K562 (cell line): ENCODE results near the gene BRICD5. TPM values are rescaled to one million over a fixed set of nuclear protein-coding genes. Genes with fewer than 3 reads are reported as not detected.
A peak's percentile ranks its signal among the peaks of the same experiment; 100 is the strongest.

ENCODE experiments used
- FUS ChIP-seq: fragments of 200-400 bp; formaldehyde crosslinking; optimal IDR thresholded peaks from 2 replicates; pipeline ENCODE3; 2017; ENCODE audit warnings: low read depth, low read length
- MED1 ChIP-seq: sonication (generic); formaldehyde crosslinking; IDR thresholded peaks from 2 replicates; pipeline ENCODE4 v1.8.1; 2023; ENCODE audit warnings: missing genetic modification reagents, borderline replicate concordance
- POLR2G ChIP-seq: fragments of 200-400 bp; formaldehyde crosslinking; IDR thresholded peaks from 2 replicates; pipeline ENCODE4 v1.6.1; 2017; ENCODE audit warnings: low read depth, mild to moderate bottlenecking, antibody characterized with exemption, low read length, moderate library complexity
- RBFOX2 ChIP-seq: fragments of 200-400 bp; formaldehyde crosslinking; IDR thresholded peaks from 2 replicates; pipeline ENCODE4 v1.6.1; 2017; ENCODE audit warnings: low read depth, mild to moderate bottlenecking, low read length, moderate library complexity
- RBM17 ChIP-seq: fragments of 200-400 bp; formaldehyde crosslinking; IDR thresholded peaks from 2 replicates; pipeline ENCODE4 v1.6.1; 2017; ENCODE audit warnings: low read depth, mild to moderate bottlenecking, low read length, borderline replicate concordance
- SIRT6 ChIP-seq: IDR thresholded peaks from one replicate; pipeline ENCODE4 v1.6.1; 2012; ENCODE audit warnings: low read depth, mild to moderate bottlenecking, control low read depth, inconsistent platforms, low read length, moderate library complexity
- SMARCA5 ChIP-seq: fragments of 450-650 bp; IDR thresholded peaks from 2 replicates; pipeline ENCODE4 v1.6.1; 2016
- SMARCC2 ChIP-seq: fragments of 450-650 bp; IDR thresholded peaks from 2 replicates; pipeline ENCODE4 v1.6.1; 2017; ENCODE audit warnings: antibody characterized with exemption, moderate library complexity, mild to moderate bottlenecking, low read depth
- STAT5B ChIP-seq: fragments of 250-450 bp; sonication (Bioruptor Pico); IDR thresholded peaks from 2 replicates; pipeline ENCODE4 v1.8.0; 2021; ENCODE audit warnings: mild to moderate bottlenecking, inconsistent platforms
- ZNF717 ChIP-seq: fragments of 250-450 bp; sonication (Bioruptor Pico); IDR thresholded peaks from 2 replicates; pipeline ENCODE4 v1.5.0; 2021
- ZSCAN29 ChIP-seq: fragments of 450-650 bp; IDR thresholded peaks from 2 replicates; pipeline ENCODE4 v1.6.1; 2017
- polyA plus RNA-seq, 8 experiments: library from polyadenylated mRNA; depleted of rRNA in 4 of 8; stranded (reverse) in 5 of 8; unstranded in 3 of 8; fragments of >200 nt; fragmentation: Nextera tagmentation in 2 of 8; fragmentation: Illumina TruSeq in 1 of 8; extraction: Ambion mirVana in 2 of 8; extraction: Trizol in 1 of 8; gene quantifications; 2 replicates each; pipeline versions ENCODE4 v1.2.1 to v1.2.3, GENCODE V29; 2011 to 2014; ENCODE audit warnings: inconsistent platforms in 1 of 8, missing spikeins in 1 of 8
- total RNA-seq, 7 experiments: library from RNA; depleted of rRNA in 6 of 7; stranded (reverse); fragments of >200 nt in 6 of 7; fragmentation: Illumina TruSeq in 2 of 7; extraction: Trizol in 2 of 7; gene quantifications; 2 replicates each; pipeline versions ENCODE4 v1.2.1 to v1.2.3, GENCODE V29; 2011 to 2021; ENCODE audit warnings: low replicate concordance in 1 of 7
- TF ChIP-seq, protein P1 (sequence below): sonication (generic); formaldehyde crosslinking; IDR thresholded peaks from 2 replicates; pipeline ENCODE4 v1.8.1; 2023; ENCODE audit warnings: mild to moderate bottlenecking, missing genetic modification reagents
- TF ChIP-seq, protein P2 (sequence below): fragments of 450-650 bp; IDR thresholded peaks from one replicate; pipeline ENCODE4 v1.6.1; 2018; ENCODE audit warnings: mild to moderate bottlenecking, moderate library complexity; ENCODE audit not compliant: partially characterized antibody
- TF ChIP-seq, protein P3 (sequence below): sonication (generic); formaldehyde crosslinking; IDR thresholded peaks from 2 replicates; pipeline ENCODE4 v1.8.0; 2022; ENCODE audit warnings: mild to moderate bottlenecking, missing genetic modification reagents, borderline replicate concordance
- TF ChIP-seq, protein P4 (sequence below), 2 experiments: fragments of 450-650 bp; conservative IDR thresholded peaks; 2 replicates each; pipeline ENCODE4 v1.6.1; 2017; ENCODE audit warnings: mild to moderate bottlenecking in 2 of 2, moderate library complexity in 2 of 2
- TF ChIP-seq, protein P5 (sequence below): fragments of 450-650 bp; formaldehyde crosslinking; conservative IDR thresholded peaks from 2 replicates; pipeline ENCODE4 v1.4.0; 2022; ENCODE audit warnings: mild to moderate bottlenecking, missing genetic modification characterization
- TF ChIP-seq, protein P6 (sequence below): fragments of 450-650 bp; IDR thresholded peaks from 2 replicates; pipeline ENCODE4 v1.7.1; 2018; ENCODE audit warnings: mild to moderate bottlenecking, low read depth; ENCODE audit not compliant: partially characterized antibody

BRICD5 gene
- total and polyA plus RNA-seq, 9 of the 15 experiments (the other 6 are each of a cell fraction or from before 2014, with no cell fraction given) = 0.24 to 15.1 (median 2.4) TPM; not detected in 1

DNA sequence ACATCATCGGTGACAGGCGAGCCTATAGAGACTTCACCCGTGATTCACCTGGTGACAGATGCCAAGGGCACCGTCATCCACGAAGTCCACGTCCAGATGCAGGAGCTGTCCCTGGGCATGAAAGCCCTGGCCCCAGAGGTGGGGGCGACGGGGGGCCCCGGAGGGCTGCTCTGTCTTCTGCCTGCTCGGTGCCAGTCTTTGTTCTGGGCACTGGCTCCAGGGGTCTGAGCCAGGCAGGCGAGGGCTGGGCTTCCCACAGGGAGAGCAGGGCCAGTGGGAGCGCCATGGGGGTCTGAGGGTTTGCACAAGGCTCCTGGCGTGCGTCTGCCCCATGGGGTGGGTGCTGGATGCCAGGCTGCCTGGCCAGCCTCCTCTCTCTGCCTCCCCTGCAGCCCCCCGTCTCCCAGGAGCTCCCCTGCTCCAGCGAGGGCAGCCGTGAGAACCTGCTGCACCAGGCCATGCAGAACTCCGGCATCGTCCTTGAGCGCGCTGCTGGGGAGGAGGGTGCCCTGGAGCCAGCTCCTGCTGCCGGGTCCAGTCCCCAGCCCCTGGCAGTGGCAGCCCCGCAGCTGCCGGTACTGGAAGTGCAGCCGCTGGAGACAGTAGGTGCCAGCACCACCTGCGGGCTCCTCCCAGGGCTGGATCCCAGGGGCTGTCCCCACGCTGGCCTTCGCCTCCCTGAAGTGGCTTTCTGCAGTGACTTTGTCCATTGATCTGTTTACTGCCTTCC is 22.5 kb upstream of the BRICD5 start (continued):
- TF ChIP-seq, protein P1, sequence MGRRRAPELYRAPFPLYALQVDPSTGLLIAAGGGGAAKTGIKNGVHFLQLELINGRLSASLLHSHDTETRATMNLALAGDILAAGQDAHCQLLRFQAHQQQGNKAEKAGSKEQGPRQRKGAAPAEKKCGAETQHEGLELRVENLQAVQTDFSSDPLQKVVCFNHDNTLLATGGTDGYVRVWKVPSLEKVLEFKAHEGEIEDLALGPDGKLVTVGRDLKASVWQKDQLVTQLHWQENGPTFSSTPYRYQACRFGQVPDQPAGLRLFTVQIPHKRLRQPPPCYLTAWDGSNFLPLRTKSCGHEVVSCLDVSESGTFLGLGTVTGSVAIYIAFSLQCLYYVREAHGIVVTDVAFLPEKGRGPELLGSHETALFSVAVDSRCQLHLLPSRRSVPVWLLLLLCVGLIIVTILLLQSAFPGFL (CRISPR knock-in tag) = no peak
- TF ChIP-seq SMARCC2 (no peak), SIRT6 (no peak), FUS (no peak), ZNF717 (CRISPR knock-in tag) (no peak), RBFOX2 (0 out of 2 replicates have a peak, but pooled peaks have one; percentile 25), RBM17 (no peak), POLR2G (peak; percentile 53), MED1 (no peak), ZSCAN29 (no peak), STAT5B (CRISPR knock-in tag) (no peak), SMARCA5 (no peak)
- TF ChIP-seq, protein P2, sequence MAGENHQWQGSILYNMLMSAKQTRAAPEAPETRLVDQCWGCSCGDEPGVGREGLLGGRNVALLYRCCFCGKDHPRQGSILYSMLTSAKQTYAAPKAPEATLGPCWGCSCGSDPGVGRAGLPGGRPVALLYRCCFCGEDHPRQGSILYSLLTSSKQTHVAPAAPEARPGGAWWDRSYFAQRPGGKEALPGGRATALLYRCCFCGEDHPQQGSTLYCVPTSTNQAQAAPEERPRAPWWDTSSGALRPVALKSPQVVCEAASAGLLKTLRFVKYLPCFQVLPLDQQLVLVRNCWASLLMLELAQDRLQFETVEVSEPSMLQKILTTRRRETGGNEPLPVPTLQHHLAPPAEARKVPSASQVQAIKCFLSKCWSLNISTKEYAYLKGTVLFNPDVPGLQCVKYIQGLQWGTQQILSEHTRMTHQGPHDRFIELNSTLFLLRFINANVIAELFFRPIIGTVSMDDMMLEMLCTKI = no peak
- TF ChIP-seq, protein P3, sequence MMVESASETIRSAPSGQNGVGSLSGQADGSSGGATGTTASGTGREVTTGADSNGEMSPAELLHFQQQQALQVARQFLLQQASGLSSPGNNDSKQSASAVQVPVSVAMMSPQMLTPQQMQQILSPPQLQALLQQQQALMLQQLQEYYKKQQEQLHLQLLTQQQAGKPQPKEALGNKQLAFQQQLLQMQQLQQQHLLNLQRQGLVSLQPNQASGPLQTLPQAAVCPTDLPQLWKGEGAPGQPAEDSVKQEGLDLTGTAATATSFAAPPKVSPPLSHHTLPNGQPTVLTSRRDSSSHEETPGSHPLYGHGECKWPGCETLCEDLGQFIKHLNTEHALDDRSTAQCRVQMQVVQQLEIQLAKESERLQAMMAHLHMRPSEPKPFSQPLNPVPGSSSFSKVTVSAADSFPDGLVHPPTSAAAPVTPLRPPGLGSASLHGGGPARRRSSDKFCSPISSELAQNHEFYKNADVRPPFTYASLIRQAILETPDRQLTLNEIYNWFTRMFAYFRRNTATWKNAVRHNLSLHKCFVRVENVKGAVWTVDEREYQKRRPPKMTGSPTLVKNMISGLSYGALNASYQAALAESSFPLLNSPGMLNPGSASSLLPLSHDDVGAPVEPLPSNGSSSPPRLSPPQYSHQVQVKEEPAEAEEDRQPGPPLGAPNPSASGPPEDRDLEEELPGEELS = no peak
- TF ChIP-seq, protein P4, sequence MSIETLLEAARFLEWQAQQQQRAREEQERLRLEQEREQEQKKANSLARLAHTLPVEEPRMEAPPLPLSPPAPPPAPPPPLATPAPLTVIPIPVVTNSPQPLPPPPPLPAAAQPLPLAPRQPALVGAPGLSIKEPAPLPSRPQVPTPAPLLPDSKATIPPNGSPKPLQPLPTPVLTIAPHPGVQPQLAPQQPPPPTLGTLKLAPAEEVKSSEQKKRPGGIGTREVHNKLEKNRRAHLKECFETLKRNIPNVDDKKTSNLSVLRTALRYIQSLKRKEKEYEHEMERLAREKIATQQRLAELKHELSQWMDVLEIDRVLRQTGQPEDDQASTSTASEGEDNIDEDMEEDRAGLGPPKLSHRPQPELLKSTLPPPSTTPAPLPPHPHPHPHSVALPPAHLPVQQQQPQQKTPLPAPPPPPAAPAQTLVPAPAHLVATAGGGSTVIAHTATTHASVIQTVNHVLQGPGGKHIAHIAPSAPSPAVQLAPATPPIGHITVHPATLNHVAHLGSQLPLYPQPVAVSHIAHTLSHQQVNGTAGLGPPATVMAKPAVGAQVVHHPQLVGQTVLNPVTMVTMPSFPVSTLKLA (conservative IDR thresholded peaks at IDR 0.05) = no peak
- TF ChIP-seq, protein P5, sequence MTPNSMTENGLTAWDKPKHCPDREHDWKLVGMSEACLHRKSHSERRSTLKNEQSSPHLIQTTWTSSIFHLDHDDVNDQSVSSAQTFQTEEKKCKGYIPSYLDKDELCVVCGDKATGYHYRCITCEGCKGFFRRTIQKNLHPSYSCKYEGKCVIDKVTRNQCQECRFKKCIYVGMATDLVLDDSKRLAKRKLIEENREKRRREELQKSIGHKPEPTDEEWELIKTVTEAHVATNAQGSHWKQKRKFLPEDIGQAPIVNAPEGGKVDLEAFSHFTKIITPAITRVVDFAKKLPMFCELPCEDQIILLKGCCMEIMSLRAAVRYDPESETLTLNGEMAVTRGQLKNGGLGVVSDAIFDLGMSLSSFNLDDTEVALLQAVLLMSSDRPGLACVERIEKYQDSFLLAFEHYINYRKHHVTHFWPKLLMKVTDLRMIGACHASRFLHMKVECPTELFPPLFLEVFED (CRISPR knock-in tag) = no peak
- TF ChIP-seq, protein P6, sequence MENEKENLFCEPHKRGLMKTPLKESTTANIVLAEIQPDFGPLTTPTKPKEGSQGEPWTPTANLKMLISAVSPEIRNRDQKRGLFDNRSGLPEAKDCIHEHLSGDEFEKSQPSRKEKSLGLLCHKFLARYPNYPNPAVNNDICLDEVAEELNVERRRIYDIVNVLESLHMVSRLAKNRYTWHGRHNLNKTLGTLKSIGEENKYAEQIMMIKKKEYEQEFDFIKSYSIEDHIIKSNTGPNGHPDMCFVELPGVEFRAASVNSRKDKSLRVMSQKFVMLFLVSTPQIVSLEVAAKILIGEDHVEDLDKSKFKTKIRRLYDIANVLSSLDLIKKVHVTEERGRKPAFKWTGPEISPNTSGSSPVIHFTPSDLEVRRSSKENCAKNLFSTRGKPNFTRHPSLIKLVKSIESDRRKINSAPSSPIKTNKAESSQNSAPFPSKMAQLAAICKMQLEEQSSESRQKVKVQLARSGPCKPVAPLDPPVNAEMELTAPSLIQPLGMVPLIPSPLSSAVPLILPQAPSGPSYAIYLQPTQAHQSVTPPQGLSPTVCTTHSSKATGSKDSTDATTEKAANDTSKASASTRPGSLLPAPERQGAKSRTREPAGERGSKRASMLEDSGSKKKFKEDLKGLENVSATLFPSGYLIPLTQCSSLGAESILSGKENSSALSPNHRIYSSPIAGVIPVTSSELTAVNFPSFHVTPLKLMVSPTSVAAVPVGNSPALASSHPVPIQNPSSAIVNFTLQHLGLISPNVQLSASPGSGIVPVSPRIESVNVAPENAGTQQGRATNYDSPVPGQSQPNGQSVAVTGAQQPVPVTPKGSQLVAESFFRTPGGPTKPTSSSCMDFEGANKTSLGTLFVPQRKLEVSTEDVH = no peak
